Keratinocyte (primary cell): ENCODE measurements around the gene SLBP.

Source experiments
- EZH2 ChIP-seq: IDR thresholded peaks from one replicate; pipeline ENCODE4 v1.6.1; 2012; ENCODE audit warnings: inconsistent platforms, mild to moderate bottlenecking, low read length, moderate library complexity
- TF ChIP-seq, protein P1 (sequence below), 3 experiments: IDR thresholded peaks in 1 of 3; conservative IDR thresholded peaks in 1 of 3; optimal IDR thresholded peaks in 1 of 3; 2 replicates in 2 of 3; 3 replicates in 1 of 3; pipeline versions ENCODE3 to v1.5.1; 2011; ENCODE audit warnings: low read length in 3 of 3, mild to moderate bottlenecking in 3 of 3, moderate library complexity in 2 of 3, control low read depth in 1 of 3, inconsistent platforms in 1 of 3; ENCODE audit not compliant: insufficient read depth in 2 of 3; ENCODE audit errors: extremely low read depth in 1 of 3

DNA sequence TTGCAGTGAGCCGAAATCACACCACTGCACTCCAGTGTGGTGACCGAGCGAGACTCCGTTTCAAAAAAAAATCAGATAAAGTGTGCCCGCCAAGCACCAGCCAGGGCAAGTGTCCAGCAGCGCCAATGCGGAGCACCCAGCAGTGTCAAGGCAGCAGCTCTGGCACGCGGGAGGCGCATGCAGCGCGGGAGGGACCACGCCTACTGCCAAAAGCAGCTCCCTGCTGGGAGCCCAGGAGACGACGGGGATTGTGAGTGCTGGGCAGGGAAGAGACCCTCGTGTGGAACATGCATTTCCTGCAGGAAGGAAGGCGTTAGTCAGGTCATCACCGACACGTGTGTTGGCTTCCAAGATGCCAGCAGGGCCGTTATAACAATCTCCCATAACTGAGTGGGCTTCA is 38.4 kb downstream of the SLBP start:
- TF ChIP-seq, protein P1, sequence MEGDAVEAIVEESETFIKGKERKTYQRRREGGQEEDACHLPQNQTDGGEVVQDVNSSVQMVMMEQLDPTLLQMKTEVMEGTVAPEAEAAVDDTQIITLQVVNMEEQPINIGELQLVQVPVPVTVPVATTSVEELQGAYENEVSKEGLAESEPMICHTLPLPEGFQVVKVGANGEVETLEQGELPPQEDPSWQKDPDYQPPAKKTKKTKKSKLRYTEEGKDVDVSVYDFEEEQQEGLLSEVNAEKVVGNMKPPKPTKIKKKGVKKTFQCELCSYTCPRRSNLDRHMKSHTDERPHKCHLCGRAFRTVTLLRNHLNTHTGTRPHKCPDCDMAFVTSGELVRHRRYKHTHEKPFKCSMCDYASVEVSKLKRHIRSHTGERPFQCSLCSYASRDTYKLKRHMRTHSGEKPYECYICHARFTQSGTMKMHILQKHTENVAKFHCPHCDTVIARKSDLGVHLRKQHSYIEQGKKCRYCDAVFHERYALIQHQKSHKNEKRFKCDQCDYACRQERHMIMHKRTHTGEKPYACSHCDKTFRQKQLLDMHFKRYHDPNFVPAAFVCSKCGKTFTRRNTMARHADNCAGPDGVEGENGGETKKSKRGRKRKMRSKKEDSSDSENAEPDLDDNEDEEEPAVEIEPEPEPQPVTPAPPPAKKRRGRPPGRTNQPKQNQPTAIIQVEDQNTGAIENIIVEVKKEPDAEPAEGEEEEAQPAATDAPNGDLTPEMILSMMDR (optimal IDR thresholded peaks at IDR 0.05 in 1 of 3, IDR thresholded peaks at IDR 0.05 in 1 of 3, conservative IDR thresholded peaks at IDR 0.05 in 1 of 3; ENCODE audit: extremely low read depth in 1 of 3, insufficient read depth in 2 of 3, low read length in 3 of 3): no peak
- no peak for TF ChIP-seq EZH2
